DMS153 (cell line): ENCODE data around the gene EEFSEC.
A peak's percentile ranks its signal among the peaks of the same experiment; 100 is the strongest.

ENCODE experiments used
- DNase-seq: peaks from one replicate; lab custom pipeline; 2025; lab: John Stamatoyannopoulos, UW

EEFSEC gene

GRCh38 chr3:128153156-128154041 is at the start of gene EEFSEC:
EEFSEC (plus strand) TSS chr3:128153481; CDS start chr3:128153508, 27 bp downstream.
- DNase-seq: peak; percentile 54

GRCh38 chr3:128107834-128108233 is 45.4 kb upstream of the EEFSEC start:
- DNase-seq: no peak

- no peak for DNase-seq
Measured at GRCh38 chr3:128111147-128111546, 42.1 kb upstream of the EEFSEC start.

GRCh38 chr3:128112357-128112968 is 40.8 kb upstream of the EEFSEC start:
- peak; percentile 2 for DNase-seq

- no peak for DNase-seq
Measured at GRCh38 chr3:128113817-128114794, 39.2 kb upstream of the EEFSEC start.

- no peak for DNase-seq
Measured at GRCh38 chr3:128122013-128122412, 31.3 kb upstream of the EEFSEC start.

- no peak for DNase-seq
Measured at GRCh38 chr3:128123156-128123537, 30.1 kb upstream of the EEFSEC start.

- DNase-seq: peak; percentile 97
Measured at GRCh38 chr3:128123538-128124368, 29.5 kb upstream of the EEFSEC start, which contains the start of gene RUVBL1. RUVBL1 (minus strand) TSS chr3:128123812; CDS start chr3:128123724, 88 bp downstream.

- DNase-seq: no peak
Measured at GRCh38 chr3:128127236-128127635, 26.0 kb upstream of the EEFSEC start.

GRCh38 chr3:128128251-128128650 is 25.0 kb upstream of the EEFSEC start:
- DNase-seq: no peak

- no peak for DNase-seq
Measured at GRCh38 chr3:128131897-128132646, 21.2 kb upstream of the EEFSEC start.

- no peak for DNase-seq
Measured at GRCh38 chr3:128133273-128133883, 19.9 kb upstream of the EEFSEC start.

- DNase-seq: no peak
Measured at GRCh38 chr3:128143496-128143895, 9.8 kb upstream of the EEFSEC start.

GRCh38 chr3:128144512-128145187 is 8.6 kb upstream of the EEFSEC start:
- DNase-seq: no peak

- DNase-seq: no peak
Measured at GRCh38 chr3:128145279-128145678, 8.0 kb upstream of the EEFSEC start.

- DNase-seq: no peak
Measured at GRCh38 chr3:128146201-128146600, 7.1 kb upstream of the EEFSEC start.

GRCh38 chr3:128149650-128150049 is 3.6 kb upstream of the EEFSEC start:
- no peak for DNase-seq

- no peak for DNase-seq
Measured at GRCh38 chr3:128151758-128152274, 1.5 kb upstream of the EEFSEC start.
